ENCODE results near the gene CPNE4. TPM values are rescaled to one million over a fixed set of nuclear protein-coding genes. Genes with fewer than 3 reads are reported as not detected.

The CPNE4 gene
- total RNA-seq, 1 donor from 2014 or later, result 3.2 TPM

- no peaks in the 10 kb centered on the region for H3K36me3 ChIP-seq
- no peaks in the 10 kb centered on the region for H3K9me3 ChIP-seq
- DNase-seq (ENCODE audit: extremely low spot score in 2 of 2), result no peak
- H3K4me1 ChIP-seq, result no peaks in the 10 kb centered on the region
- no peak overlapping the region for H3K4me3 ChIP-seq
- TF ChIP-seq POLR2A (IDR thresholded peaks at IDR 0.05) (no peak), CTCF (IDR thresholded peaks at IDR 0.05) (no peak), POLR2AphosphoS5 (IDR thresholded peaks at IDR 0.05; ENCODE audit: insufficient read depth in 1 of 2, low read depth in 1 of 2) (no peak)
- H3K27ac ChIP-seq, result no peak overlapping the region
- no peaks in the 10 kb centered on the region for H3K27me3 ChIP-seq
- intact Hi-C loops (cut with DNase I), result no loop called here
Measured at GRCh38 chr3:131762981-131763564, 271.7 kb downstream of the CPNE4 start.

GRCh38 chr3:131756405-131756804 lies 278.4 kb downstream of the CPNE4 start:
- H3K4me1 ChIP-seq, result no peaks in the 10 kb centered on the region
- H3K9me3 ChIP-seq, result no peaks in the 10 kb centered on the region
- TF ChIP-seq POLR2A (IDR thresholded peaks at IDR 0.05) (no peak), CTCF (IDR thresholded peaks at IDR 0.05) (no peak), POLR2AphosphoS5 (IDR thresholded peaks at IDR 0.05; ENCODE audit: insufficient read depth in 1 of 2, low read depth in 1 of 2) (no peak)
- H3K4me3 ChIP-seq, result no peak overlapping the region
- DNase-seq (ENCODE audit: extremely low spot score in 2 of 2), result no peak
- H3K27me3 ChIP-seq, result no peaks in the 10 kb centered on the region
- H3K27ac ChIP-seq, result no peak overlapping the region
- no peaks in the 10 kb centered on the region for H3K36me3 ChIP-seq
- intact Hi-C loops (cut with DNase I), result no loop called here

DNA sequence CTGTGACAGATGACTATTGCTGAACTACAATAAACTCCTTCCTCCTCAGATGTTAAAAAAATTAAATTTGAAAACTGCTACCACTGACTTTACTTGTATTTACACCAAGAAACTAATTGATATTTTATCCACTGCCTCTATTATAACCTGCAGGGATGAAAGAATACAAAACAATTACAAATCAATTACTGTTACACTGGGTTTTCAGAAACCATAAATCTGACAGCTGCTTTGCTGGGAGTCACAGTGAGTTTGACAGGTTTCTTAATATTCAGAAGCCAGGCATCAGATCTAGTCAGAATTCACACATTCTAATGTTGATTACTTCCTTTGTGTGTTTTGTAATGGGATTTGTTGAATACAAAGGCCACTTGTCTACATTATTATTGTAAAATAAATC lies 279.4 kb downstream of the CPNE4 start:
- no peaks in the 10 kb centered on the region for H3K36me3 ChIP-seq
- no peak overlapping the region for H3K4me3 ChIP-seq
- H3K4me1 ChIP-seq, result no peaks in the 10 kb centered on the region
- intact Hi-C loops (cut with DNase I), result no loop called here
- H3K9me3 ChIP-seq, result no peaks in the 10 kb centered on the region
- no peak for DNase-seq (ENCODE audit: extremely low spot score in 2 of 2)
- no peaks in the 10 kb centered on the region for H3K27me3 ChIP-seq
- no peak for TF ChIP-seq POLR2A (IDR thresholded peaks at IDR 0.05)
- TF ChIP-seq CTCF (IDR thresholded peaks at IDR 0.05), result no peak
- TF ChIP-seq POLR2AphosphoS5 (IDR thresholded peaks at IDR 0.05; ENCODE audit: insufficient read depth in 1 of 2, low read depth in 1 of 2), result no peak
- no peak overlapping the region for H3K27ac ChIP-seq

DNA sequence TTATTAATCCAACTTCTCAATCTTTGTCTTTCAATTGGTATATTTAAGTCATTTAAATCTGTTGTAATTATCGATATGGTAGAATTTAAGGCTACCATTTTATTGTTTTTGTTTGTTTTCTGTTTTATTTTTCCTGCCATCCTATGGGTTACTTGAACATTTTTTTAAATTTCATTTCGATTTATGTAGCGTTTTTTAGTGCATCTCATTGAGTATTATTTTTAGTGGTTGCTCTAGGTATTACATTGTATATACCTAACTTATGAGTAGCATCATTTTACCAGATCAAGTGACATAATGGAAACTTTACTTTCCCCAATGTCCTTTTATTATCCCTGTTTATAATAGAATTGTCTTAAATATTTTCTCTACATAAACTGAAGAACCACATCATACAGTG lies 284.6 kb downstream of the CPNE4 start:
- Histone ChIP-seq H3K4me3 (no peak overlapping the region), H3K27me3 (no peaks in the 10 kb centered on the region), H3K27ac (no peak overlapping the region), H3K36me3 (no peaks in the 10 kb centered on the region), H3K4me1 (no peaks in the 10 kb centered on the region), H3K9me3 (no peaks in the 10 kb centered on the region)
- TF ChIP-seq POLR2A (IDR thresholded peaks at IDR 0.05), result no peak
- intact Hi-C loops (cut with DNase I), result no loop called here
- no peak for DNase-seq (ENCODE audit: extremely low spot score in 2 of 2)

DNA sequence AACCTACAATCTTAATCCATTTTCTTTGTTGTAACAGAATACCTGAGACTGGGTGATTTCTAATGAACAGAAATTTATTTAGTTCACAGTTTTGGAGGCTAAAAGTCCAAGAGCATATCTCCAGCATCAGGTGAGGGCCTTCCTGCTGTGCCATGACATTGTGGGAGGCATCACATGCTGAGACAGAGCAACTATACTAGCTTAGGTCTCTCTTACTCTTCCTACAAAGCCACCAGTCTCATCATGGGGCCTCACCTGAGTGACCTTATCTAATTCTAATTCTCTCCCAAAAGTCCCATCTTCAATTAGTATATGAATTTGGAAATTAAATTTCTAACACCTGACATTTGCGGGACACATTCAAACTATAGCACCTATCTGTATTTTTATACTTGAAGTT lies 285.0 kb downstream of the CPNE4 start:
- Histone ChIP-seq H3K4me3 (no peak overlapping the region), H3K36me3 (no peaks in the 10 kb centered on the region), H3K9me3 (no peaks in the 10 kb centered on the region), H3K4me1 (no peaks in the 10 kb centered on the region), H3K27ac (no peak overlapping the region), H3K27me3 (no peaks in the 10 kb centered on the region)
- TF ChIP-seq POLR2AphosphoS5 (IDR thresholded peaks at IDR 0.05; ENCODE audit: insufficient read depth in 1 of 2, low read depth in 1 of 2) (no peak), CTCF (IDR thresholded peaks at IDR 0.05) (no peak), POLR2A (IDR thresholded peaks at IDR 0.05) (no peak)
- DNase-seq (ENCODE audit: extremely low spot score in 2 of 2), result no peak
- intact Hi-C loops (cut with DNase I), result no loop called here

Data from vagina (tissue), 2 donors.